Caco-2 (cell line): ENCODE data around the gene CLDN19. TPM values are rescaled to one million over a fixed set of nuclear protein-coding genes. Genes with fewer than 3 reads are reported as not detected.

Source experiments
- BruUV-seq: library from RNA; stranded (reverse); fragments of 400-500 nt; replicated peaks from 2 replicates; lab custom pipeline; 2021; lab: Mats Ljungman, UMichigan
- CTCF ChIA-PET: fragments of 300-600 bp; sonication (Branson Sonifier 250); formaldehyde crosslinking; loops from one replicate; lab custom pipeline; 2022; ENCODE audit warnings: antibody characterized with exemption; lab: Charles Lee
- POLR2A ChIA-PET: fragments of 300-600 bp; sonication (Branson Sonifier 250); formaldehyde crosslinking; loops from one replicate; lab custom pipeline; 2022; ENCODE audit warnings: antibody characterized with exemption; lab: Charles Lee
- DNase-seq, 2 experiments: peaks; one replicate each; pipeline versions ENCODE4 v3.0.0 to v3.0.0-alpha.2; 2020 to 2022
- H3K27me3 ChIP-seq: replicated peaks from 2 replicates; pipeline ENCODE4 v1.6.0; 2011; ENCODE audit warnings: low read length; ENCODE audit not compliant: control insufficient read depth, insufficient read depth
- H3K36me3 ChIP-seq: 2 replicates; pipeline ENCODE4 v1.5.1; 2011; ENCODE audit warnings: low read length; ENCODE audit not compliant: control insufficient read depth, insufficient read depth
- H3K4me1 ChIP-seq: fragments of 250-450 bp; sonication (Bioruptor Pico); 2 replicates; pipeline ENCODE4 v1.5.1; 2020; ENCODE audit warnings: mild to moderate bottlenecking
- H3K4me3 ChIP-seq: 2 replicates; pipeline ENCODE4 v1.5.1; 2011; ENCODE audit warnings: low read depth, mild to moderate bottlenecking, control low read depth, low read length
- H3K9me3 ChIP-seq: fragments of 250-450 bp; sonication (Bioruptor Pico); 2 replicates; pipeline ENCODE4 v1.5.1; 2020; ENCODE audit warnings: mild to moderate bottlenecking, moderate library complexity
- H3K27ac Mint-ChIP-seq: one replicate; pipeline ENCODE4 v1.8.0; 2022; ENCODE audit warnings: mixed read lengths; ENCODE audit not compliant: unreplicated experiment
- H3K27me3 Mint-ChIP-seq: one replicate; pipeline ENCODE4 v1.8.0; 2022; ENCODE audit warnings: mixed read lengths; ENCODE audit not compliant: insufficient read depth, unreplicated experiment
- H3K36me3 Mint-ChIP-seq: one replicate; pipeline ENCODE4 v1.8.0; 2022; ENCODE audit warnings: mild to moderate bottlenecking, mixed read lengths; ENCODE audit not compliant: insufficient read depth, unreplicated experiment
- H3K4me1 Mint-ChIP-seq: one replicate; pipeline ENCODE4 v1.8.0; 2022; ENCODE audit warnings: low read depth, mixed read lengths; ENCODE audit not compliant: unreplicated experiment
- H3K4me3 Mint-ChIP-seq: one replicate; pipeline ENCODE4 v1.8.0; 2022; ENCODE audit warnings: mild to moderate bottlenecking, moderate library complexity, mixed read lengths; ENCODE audit not compliant: unreplicated experiment
- H3K9me3 Mint-ChIP-seq: one replicate; pipeline ENCODE4 v1.8.0; 2022; ENCODE audit warnings: mixed read lengths; ENCODE audit not compliant: unreplicated experiment
- intact Hi-C: fragments of 100-400 bp; cut with micrococcal nuclease; formaldehyde crosslinking; loops from one replicate; pipeline ENCODE4 v1.10.0; 2022; ENCODE audit not compliant: unreplicated experiment
- total RNA-seq: library from RNA; stranded (reverse); gene quantifications from 2 replicates; pipeline ENCODE4 v1.2.3, GENCODE V29; 2022
- TF ChIP-seq, protein P1 (sequence below), 2 experiments: fragments of 200-600 bp in 1 of 2; IDR thresholded peaks; 1 replicate in 1 of 2; 2 replicates in 1 of 2; pipeline versions ENCODE4 v1.5.1 to v1.8.0; 2011 to 2022; ENCODE audit warnings: antibody characterized with exemption in 1 of 2, control low read depth in 1 of 2, inconsistent platforms in 1 of 2, low read depth in 1 of 2, low read length in 1 of 2, mild to moderate bottlenecking in 1 of 2, moderate library complexity in 1 of 2; ENCODE audit not compliant: insufficient read depth in 1 of 2, severe bottlenecking in 1 of 2, unreplicated experiment in 1 of 2

CLDN19 gene
- total RNA-seq, 1 experiment from 2014 or later, result 4.0 TPM

DNA sequence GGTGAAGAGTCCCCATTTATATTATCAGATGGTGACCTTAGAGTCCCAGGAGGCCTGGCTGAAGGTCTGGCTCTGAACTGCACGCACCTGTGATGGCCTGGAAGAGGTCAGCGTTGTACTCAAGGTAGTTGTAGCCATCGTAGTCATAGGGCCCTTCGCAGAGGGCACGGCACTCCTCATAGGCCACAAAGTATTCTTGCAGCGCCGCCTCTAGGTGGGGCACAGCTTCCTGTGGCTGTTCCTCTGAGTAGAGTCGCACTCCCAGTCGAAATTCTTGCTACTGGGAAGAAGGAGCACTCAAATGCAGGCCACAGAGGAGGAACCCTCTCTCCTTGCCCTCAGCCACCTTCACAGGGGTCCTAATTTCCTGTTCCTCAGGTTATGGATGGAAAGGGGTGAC, 19.1 kb upstream of the CLDN19 start:
- Histone ChIP-seq H3K9me3 (no peaks in the 10 kb centered on the region), H3K36me3 (no peaks in the 10 kb centered on the region), H3K27me3 (no peaks in the 10 kb centered on the region), H3K4me1 (no peaks in the 10 kb centered on the region), H3K4me3 (no peak overlapping the region)
- Mint-ChIP-seq H3K27me3 (no peaks in the 10 kb centered on the region), H3K4me3 (no peak overlapping the region), H3K36me3 (peaks cover 3% of the 10 kb centered on the region), H3K4me1 (peaks cover 6% of the 10 kb centered on the region), H3K9me3 (no peaks in the 10 kb centered on the region), H3K27ac (no peak overlapping the region)
- BruUV-seq, result no TSS peak
- TF ChIP-seq, protein P1, sequence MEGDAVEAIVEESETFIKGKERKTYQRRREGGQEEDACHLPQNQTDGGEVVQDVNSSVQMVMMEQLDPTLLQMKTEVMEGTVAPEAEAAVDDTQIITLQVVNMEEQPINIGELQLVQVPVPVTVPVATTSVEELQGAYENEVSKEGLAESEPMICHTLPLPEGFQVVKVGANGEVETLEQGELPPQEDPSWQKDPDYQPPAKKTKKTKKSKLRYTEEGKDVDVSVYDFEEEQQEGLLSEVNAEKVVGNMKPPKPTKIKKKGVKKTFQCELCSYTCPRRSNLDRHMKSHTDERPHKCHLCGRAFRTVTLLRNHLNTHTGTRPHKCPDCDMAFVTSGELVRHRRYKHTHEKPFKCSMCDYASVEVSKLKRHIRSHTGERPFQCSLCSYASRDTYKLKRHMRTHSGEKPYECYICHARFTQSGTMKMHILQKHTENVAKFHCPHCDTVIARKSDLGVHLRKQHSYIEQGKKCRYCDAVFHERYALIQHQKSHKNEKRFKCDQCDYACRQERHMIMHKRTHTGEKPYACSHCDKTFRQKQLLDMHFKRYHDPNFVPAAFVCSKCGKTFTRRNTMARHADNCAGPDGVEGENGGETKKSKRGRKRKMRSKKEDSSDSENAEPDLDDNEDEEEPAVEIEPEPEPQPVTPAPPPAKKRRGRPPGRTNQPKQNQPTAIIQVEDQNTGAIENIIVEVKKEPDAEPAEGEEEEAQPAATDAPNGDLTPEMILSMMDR (IDR thresholded peaks at IDR 0.05; ENCODE audit: insufficient read depth in 1 of 2, low read depth in 1 of 2, low read length in 1 of 2, severe bottlenecking in 1 of 2, unreplicated experiment in 1 of 2), result no peak
- no peak for DNase-seq
- intact Hi-C loops, result loop anchor here (5.0 kb wide), 1 partner anchor 182 kb away; no protein-coding TSS in a partner anchor
- CTCF ChIA-PET, result interaction anchor here (0.6 kb wide), 1 partner anchor 24 kb away, joined by 3 read pairs; no protein-coding TSS in a partner anchor
- POLR2A ChIA-PET, result no interaction called here

DNA sequence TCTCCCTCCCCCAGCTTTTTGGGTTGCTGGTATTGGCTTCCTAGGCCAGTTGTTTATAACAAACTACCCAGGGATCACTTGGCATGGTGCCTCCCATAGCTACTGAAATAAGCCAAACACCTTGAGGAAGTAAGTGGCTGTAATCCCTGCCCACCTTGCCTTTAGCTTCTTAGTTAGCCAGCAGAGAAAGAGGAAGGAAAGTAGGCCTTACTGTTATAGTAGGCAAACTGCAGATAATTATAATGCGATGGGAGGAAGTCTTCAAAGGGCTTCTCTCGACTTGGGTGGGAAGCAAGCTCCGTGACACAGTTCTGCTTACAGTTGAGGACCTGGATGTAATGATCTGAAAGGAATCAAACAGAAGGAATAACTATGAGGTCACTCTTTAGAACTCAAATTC, 18.6 kb upstream of the CLDN19 start:
- no peak overlapping the region for H3K4me3 ChIP-seq
- no peaks in the 10 kb centered on the region for H3K9me3 ChIP-seq
- ChIA-PET POLR2A (interaction anchor here (0.6 kb wide), 1 partner anchor 393 kb away, joined by 3 read pairs; no protein-coding TSS in a partner anchor), CTCF (no interaction called here)
- no peak for DNase-seq
- intact Hi-C loops, result loop anchor here (5.0 kb wide), 1 partner anchor 181 kb away; no protein-coding TSS in a partner anchor
- Mint-ChIP-seq H3K4me3 (no peak overlapping the region), H3K27ac (no peak overlapping the region), H3K27me3 (no peaks in the 10 kb centered on the region), H3K9me3 (no peaks in the 10 kb centered on the region), H3K36me3 (peaks cover 7% of the 10 kb centered on the region), H3K4me1 (peaks cover 6% of the 10 kb centered on the region)
- no peaks in the 10 kb centered on the region for H3K27me3 ChIP-seq
- no peaks in the 10 kb centered on the region for H3K36me3 ChIP-seq
- no peaks in the 10 kb centered on the region for H3K4me1 ChIP-seq
- TF ChIP-seq, protein P1 (IDR thresholded peaks at IDR 0.05; ENCODE audit: insufficient read depth in 1 of 2, low read depth in 1 of 2, low read length in 1 of 2, severe bottlenecking in 1 of 2, unreplicated experiment in 1 of 2), result no peak
- no TSS peak for BruUV-seq

DNA sequence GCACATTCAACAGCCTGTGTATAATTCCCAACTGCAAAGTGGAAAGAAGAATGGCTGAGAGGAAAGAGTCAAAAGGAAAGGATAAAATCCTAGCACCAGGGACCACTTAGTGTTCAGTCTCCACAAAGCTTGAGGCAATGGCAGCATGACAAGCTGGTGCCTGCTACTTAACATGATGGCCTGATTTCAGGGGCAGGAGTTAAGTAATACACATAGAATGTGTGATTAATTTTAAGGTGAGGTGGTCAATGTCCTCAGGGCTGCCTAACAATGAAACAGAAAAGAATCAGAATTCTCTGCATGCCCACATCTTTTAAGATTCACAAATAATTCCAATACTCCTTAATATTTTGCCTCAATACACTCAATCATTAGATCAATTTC, 17.8 kb upstream of the CLDN19 start:
- ChIA-PET CTCF (interaction anchor here (0.8 to 2.0 kb wide), 3 partner anchors 9 to 316 kb away, joined by 3 to 9 read pairs (median 4); partner anchors contain the start of genes C1orf50 and P3H1), POLR2A (interaction anchor here (1.3 kb wide), 1 partner anchor 9 kb away, joined by 6 read pairs; the partner anchor contains the start of genes C1orf50 and P3H1)
- no peaks in the 10 kb centered on the region for H3K36me3 ChIP-seq
- no peak overlapping the region for H3K27ac Mint-ChIP-seq
- TF ChIP-seq, protein P1 (IDR thresholded peaks at IDR 0.05; ENCODE audit: insufficient read depth in 1 of 2, low read depth in 1 of 2, low read length in 1 of 2, severe bottlenecking in 1 of 2, unreplicated experiment in 1 of 2), result no peak
- no peaks in the 10 kb centered on the region for H3K27me3 ChIP-seq
- H3K4me3 Mint-ChIP-seq, result no peak overlapping the region
- H3K4me1 ChIP-seq, result no peaks in the 10 kb centered on the region
- intact Hi-C loops, result loop anchor here (5.0 kb wide), 1 partner anchor 181 kb away; no protein-coding TSS in a partner anchor
- peaks cover 7% of the 10 kb centered on the region for H3K36me3 Mint-ChIP-seq
- H3K27me3 Mint-ChIP-seq, result no peaks in the 10 kb centered on the region
- no peaks in the 10 kb centered on the region for H3K9me3 Mint-ChIP-seq
- no peak overlapping the region for H3K4me3 ChIP-seq
- peaks cover 6% of the 10 kb centered on the region for H3K4me1 Mint-ChIP-seq
- DNase-seq, result no peak
- no TSS peak for BruUV-seq
- H3K9me3 ChIP-seq, result no peaks in the 10 kb centered on the region
